GM21360 (cell line): Measurements from ENCODE around the gene TNFAIP6.
A peak's percentile ranks its signal among the peaks of the same experiment; 100 is the strongest.
"Not testable (repeated sequence)": the region's sequence is repeated elsewhere in the genome, so short reads cannot be mapped to it uniquely, and the experiment has no call there.

ENCODE experiments used
- ATAC-seq: cut with Tn5 transposase; IDR thresholded peaks from one replicate; pipeline ENCODE4 v1.9.1; 2021; ENCODE audit warnings: mild to moderate bottlenecking, moderate library complexity; ENCODE audit not compliant: unreplicated experiment

TNFAIP6 gene

GRCh38 chr2:151409601-151410484, 52.5 kb downstream of the TNFAIP6 start, which contains the start of gene RIF1:
RIF1 (plus strand) TSS chr2:151409902; CDS start chr2:151410424, 522 bp downstream.
- peak; percentile 94 for ATAC-seq

- ATAC-seq, result peak; percentile 38
These were observed 53.1 kb downstream of the TNFAIP6 start for GRCh38 chr2:151410485-151410834.

GRCh38 chr2:151417650-151418049, 60.3 kb downstream of the TNFAIP6 start:
- ATAC-seq, result no peak

GRCh38 chr2:151421681-151422080, 64.3 kb downstream of the TNFAIP6 start:
- ATAC-seq, result not testable (repeated sequence)

GRCh38 chr2:151422917-151423439, 65.6 kb downstream of the TNFAIP6 start:
- peak; percentile 69 for ATAC-seq

- ATAC-seq, result no peak
These were observed 66.4 kb downstream of the TNFAIP6 start for GRCh38 chr2:151423760-151424159.
